Loucy (cell line): ENCODE results near the gene CCN6.
A peak's percentile ranks its signal among the peaks of the same experiment; 100 is the strongest.

Experiments used
- EZH2phosphoT487 ChIP-seq: fragments of 200-600 bp; IDR thresholded peaks from 2 replicates; pipeline ENCODE4 v1.6.1; 2018; ENCODE audit warnings: antibody characterized with exemption, mild to moderate bottlenecking, moderate library complexity, borderline replicate concordance
- TF ChIP-seq, protein P1 (sequence below): fragments of 200-600 bp; sonication (generic); conservative IDR thresholded peaks from 2 replicates; pipeline ENCODE4 v1.5.1; 2014; ENCODE audit warnings: mild to moderate bottlenecking, antibody characterized with exemption, low read length

DNA sequence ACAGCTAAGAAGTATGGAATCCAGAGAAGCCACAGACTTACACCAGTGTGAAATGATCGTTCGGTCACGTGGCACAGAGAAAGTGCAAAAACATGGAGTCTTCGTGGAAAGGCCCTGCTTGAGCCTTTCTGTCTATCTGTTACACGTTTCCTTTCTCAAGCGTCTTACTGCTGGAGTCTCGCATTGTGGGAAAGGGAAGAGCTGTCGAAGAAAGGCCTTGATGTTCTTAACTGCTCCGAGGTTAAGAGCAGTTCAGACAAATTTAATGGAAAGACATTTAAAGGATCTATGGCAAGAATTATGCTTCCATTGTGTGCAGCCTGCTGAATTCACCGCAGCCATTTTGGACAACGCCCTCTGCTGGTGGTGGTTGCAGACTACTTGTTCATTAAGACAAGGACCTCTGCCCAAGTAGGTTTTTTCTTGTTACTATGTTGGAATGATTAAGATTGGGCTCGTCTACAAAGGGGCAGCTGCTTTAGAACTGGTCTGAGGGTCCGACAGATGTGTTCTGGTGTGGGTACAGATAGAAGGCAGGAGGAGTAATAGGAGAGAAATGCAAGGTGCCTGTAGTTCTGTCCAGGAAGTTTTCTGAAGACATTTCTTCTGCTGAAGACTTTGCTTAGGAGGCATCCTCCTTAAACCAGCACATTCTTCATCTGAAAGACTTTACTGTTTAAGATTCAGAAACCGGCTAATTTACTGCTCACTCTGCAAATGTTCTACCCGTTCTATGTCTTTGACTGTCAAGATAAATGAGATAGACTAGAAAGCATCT, 24.7 kb upstream of the CCN6 start:
- TF ChIP-seq, protein P1, sequence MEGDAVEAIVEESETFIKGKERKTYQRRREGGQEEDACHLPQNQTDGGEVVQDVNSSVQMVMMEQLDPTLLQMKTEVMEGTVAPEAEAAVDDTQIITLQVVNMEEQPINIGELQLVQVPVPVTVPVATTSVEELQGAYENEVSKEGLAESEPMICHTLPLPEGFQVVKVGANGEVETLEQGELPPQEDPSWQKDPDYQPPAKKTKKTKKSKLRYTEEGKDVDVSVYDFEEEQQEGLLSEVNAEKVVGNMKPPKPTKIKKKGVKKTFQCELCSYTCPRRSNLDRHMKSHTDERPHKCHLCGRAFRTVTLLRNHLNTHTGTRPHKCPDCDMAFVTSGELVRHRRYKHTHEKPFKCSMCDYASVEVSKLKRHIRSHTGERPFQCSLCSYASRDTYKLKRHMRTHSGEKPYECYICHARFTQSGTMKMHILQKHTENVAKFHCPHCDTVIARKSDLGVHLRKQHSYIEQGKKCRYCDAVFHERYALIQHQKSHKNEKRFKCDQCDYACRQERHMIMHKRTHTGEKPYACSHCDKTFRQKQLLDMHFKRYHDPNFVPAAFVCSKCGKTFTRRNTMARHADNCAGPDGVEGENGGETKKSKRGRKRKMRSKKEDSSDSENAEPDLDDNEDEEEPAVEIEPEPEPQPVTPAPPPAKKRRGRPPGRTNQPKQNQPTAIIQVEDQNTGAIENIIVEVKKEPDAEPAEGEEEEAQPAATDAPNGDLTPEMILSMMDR: peak; percentile 93
- TF ChIP-seq EZH2phosphoT487: no peak
